ENCODE data around the gene ADAMTS3. TPM values are rescaled to one million over a fixed set of nuclear protein-coding genes. Genes with fewer than 3 reads are reported as not detected.

ADAMTS3 gene
- total and polyA plus RNA-seq, 2 of the 13 experiments (the other 11 are each of a cell fraction or from before 2014, with no cell fraction given), result not detected

- ATAC-seq (no peak), FAIRE-seq (no peak), DNase-seq (ENCODE audit: low spot score) (no peak)
- CTCF ChIA-PET (ENCODE audit: low intra/inter-chr PET ratio, low total read pairs), result no interaction called here
- Histone ChIP-seq H2AFZ (ENCODE audit: low read length) (no peak overlapping the region), H3K9me3 (ENCODE audit: low read length) (no peaks in the 10 kb centered on the region), H3K4me2 (ENCODE audit: low read depth, low read length) (no peak overlapping the region), H3K4me3 (replicated peaks in 1 of 3; ENCODE audit: insufficient read depth in 1 of 3, low read depth in 2 of 3, low read length in 3 of 3) (no peak overlapping the region), H3K4me1 (ENCODE audit: insufficient read depth, low read length) (no peaks in the 10 kb centered on the region), H3K36me3 (replicated peaks in 1 of 2; ENCODE audit: control insufficient read depth in 1 of 2, insufficient read depth in 2 of 2, low read length in 2 of 2) (no peaks in the 10 kb centered on the region), H4K20me1 (ENCODE audit: insufficient read depth, low read length) (no peaks in the 10 kb centered on the region), H3K9ac (ENCODE audit: insufficient read depth, low read depth, low read length) (no peak overlapping the region), H3K79me2 (ENCODE audit: insufficient read depth, low read length) (no peaks in the 10 kb centered on the region), H3K27me3 (ENCODE audit: control insufficient read depth in 1 of 2, insufficient read depth in 2 of 2, low read length in 2 of 2) (no peaks in the 10 kb centered on the region), H3K27ac (ENCODE audit: extremely low read length, insufficient read depth, low read length) (no peak overlapping the region)
- POLR2A ChIA-PET, result no interaction called here
- intact Hi-C loops (cut with micrococcal nuclease; ENCODE audit: unreplicated experiment), result no loop called here
- in situ Hi-C loops (cut with HindIII; ENCODE audit: extremely low pct_ligation_motif_present, low pct_unique_long_range_greater_than_20kb), result loop anchor here (25.0 kb wide), 1 partner anchor 135 kb away; no protein-coding TSS in a partner anchor
- no TSS peak for BruUV-seq (replicated peaks)
- TF ChIP-seq RFX1 (IDR thresholded peaks at IDR 0.05) (no peak), SMARCE1 (IDR thresholded peaks at IDR 0.05; ENCODE audit: borderline replicate concordance) (no peak), POLR2A (IDR thresholded peaks at IDR 0.05; ENCODE audit: insufficient read depth in 1 of 2, low read depth in 2 of 2, low read length in 2 of 2) (no peak), ZBTB21 (CRISPR knock-in tag; IDR thresholded peaks at IDR 0.05) (no peak), TFDP2 (CRISPR knock-in tag; IDR thresholded peaks at IDR 0.05) (no peak), ZKSCAN1 (IDR thresholded peaks at IDR 0.05; ENCODE audit: low read length) (no peak), ZNF350 (CRISPR knock-in tag; IDR thresholded peaks at IDR 0.05; ENCODE audit: borderline replicate concordance, low read depth) (no peak), ZNF792 (CRISPR knock-in tag; IDR thresholded peaks at IDR 0.05) (no peak), CAMTA2 (CRISPR knock-in tag; IDR thresholded peaks at IDR 0.05; ENCODE audit: borderline replicate concordance) (no peak), HOXD1 (CRISPR knock-in tag; IDR thresholded peaks at IDR 0.05) (no peak), SMAD3 (CRISPR knock-in tag; IDR thresholded peaks at IDR 0.05) (no peak), KMT2A (CRISPR knock-in tag; IDR thresholded peaks at IDR 0.05) (no peak), ZMAT3 (CRISPR knock-in tag; conservative IDR thresholded peaks at IDR 0.05) (no peak), AGO2 (optimal IDR thresholded peaks at IDR 0.05; ENCODE audit: low read depth, low read length) (no peak), TAF15 (IDR thresholded peaks at IDR 0.05; ENCODE audit: low read depth, low read length, poor library complexity, severe bottlenecking) (no peak), SP140L (CRISPR knock-in tag; IDR thresholded peaks at IDR 0.05; ENCODE audit: borderline replicate concordance) (no peak)
- 1% methylated on average over 2 of the region's 2 CpGs for WGBS (ENCODE audit: low lambda C conversion rate)
These were observed 97.2 kb downstream of the ADAMTS3 start for GRCh38 chr4:72471816-72472215.

Data from HepG2 (cell line).